DMS 273 (cell line): ENCODE results near the gene ALAS1.

Source experiments
- DNase-seq: peaks from one replicate; lab custom pipeline; 2025; ENCODE audit not compliant: unreplicated experiment; lab: John Stamatoyannopoulos, UW

Gene ALAS1

DNA sequence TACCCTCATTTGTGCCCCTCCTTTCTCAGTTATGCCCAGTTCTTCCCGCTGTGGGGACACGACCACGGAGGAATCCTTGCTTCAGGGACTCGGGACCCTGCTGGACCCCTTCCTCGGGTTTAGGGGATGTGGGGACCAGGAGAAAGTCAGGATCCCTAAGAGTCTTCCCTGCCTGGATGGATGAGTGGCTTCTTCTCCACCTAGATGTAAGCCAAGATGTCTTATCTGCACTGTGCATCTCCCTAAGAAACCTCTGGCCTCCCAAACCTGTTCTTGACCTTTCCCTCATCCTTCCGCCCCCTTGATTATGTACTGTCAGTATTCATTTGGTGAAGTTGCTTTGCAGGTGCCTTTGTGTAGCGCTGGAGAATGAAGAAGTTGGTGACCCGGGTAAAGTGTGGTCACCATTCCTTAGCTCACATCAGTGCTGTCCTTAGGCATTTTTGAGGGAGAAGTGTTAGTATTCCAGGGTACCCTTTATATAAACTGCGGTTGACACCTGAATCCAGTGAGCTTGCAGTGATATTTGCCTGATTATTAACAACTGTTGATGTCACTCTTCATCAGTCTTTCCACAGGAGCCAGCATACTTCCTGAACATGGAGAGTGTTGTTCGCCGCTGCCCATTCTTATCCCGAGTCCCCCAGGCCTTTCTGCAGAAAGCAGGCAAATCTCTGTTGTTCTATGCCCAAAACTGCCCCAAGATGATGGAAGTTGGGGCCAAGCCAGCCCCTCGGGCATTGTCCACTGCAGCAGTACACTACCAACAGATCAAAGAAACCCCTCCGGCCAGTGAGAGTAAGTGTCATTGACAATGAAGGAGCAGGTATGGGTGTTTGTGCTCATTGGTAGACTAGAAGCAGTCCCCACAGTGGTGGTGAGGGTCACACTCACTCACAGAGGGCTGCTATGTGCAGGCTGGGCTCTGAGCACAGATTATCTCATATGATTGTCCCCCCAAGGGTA lies 966 bp downstream of the ALAS1 start:
- DNase-seq, result no peak

DNA sequence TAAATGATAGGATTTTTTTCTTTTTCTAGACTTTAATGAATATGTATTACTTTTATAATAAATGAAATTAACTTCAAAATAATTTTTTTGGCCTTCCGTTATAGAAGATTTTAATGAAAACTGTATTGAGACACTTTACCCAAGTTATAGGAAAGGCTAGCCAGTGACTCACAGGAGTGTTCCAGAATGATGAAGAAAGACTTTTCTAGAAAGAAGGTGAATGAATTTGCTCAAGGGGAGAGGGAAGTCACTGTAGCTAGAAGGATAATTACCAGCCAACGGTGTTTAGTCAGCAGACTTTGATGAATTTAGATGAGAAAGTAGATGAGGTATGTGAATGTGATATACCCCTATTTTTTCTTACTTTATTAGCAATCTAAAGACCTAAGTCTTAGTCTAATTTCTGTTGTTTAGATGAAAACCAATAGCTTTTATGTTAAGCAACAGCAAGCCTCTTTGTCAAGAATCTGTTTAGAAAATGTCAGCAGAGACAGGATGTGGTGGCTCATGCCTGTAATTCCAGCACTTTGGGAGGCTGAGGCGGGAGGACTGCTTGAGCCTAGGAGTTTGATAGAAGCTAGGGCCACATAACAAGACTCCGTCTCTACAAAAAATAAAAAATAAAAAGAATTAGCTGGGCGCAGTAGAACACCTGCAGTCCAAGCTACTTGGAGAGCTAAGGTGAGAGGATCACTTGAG lies 3.2 kb downstream of the ALAS1 start:
- no peak for DNase-seq

DNA sequence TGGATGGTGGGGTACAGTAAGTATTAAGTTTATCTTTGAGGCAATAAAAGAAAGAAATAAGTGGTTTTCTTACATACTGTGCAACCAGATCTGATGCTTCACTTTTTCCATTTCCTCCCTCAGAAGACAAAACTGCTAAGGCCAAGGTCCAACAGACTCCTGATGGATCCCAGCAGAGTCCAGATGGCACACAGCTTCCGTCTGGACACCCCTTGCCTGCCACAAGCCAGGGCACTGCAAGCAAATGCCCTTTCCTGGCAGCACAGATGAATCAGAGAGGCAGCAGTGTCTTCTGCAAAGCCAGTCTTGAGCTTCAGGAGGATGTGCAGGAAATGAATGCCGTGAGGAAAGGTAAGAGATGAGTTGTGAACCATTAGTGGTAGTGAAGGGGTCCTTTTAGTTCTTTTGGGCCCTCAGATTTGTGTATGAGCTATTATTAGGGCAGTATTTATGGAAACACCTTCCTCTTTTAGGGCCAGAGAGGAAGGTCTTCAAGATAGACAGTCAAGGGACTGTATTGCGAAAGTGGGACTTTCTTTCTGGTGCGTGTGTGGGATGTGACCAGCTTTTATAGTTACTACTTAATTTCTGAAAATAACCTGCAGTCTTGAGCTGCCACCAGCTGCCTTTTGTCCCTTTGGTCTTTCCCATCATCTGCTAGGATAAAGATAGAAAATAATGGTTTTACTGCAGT lies 4.6 kb downstream of the ALAS1 start:
- DNase-seq, result no peak

DNA sequence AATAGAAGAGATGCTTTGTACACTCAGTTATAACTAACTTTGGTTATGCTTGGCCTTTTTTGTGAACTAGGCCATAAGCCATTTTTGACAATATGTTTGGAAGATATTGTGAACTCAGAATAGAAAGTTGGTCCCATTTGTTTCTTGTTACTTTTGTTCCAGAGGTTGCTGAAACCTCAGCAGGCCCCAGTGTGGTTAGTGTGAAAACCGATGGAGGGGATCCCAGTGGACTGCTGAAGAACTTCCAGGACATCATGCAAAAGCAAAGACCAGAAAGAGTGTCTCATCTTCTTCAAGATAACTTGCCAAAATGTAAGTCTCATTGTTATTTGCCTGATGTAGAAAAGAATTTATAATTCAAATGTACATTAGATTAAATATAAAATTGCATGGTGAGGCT lies 5.7 kb downstream of the ALAS1 start:
- no peak for DNase-seq

DNA sequence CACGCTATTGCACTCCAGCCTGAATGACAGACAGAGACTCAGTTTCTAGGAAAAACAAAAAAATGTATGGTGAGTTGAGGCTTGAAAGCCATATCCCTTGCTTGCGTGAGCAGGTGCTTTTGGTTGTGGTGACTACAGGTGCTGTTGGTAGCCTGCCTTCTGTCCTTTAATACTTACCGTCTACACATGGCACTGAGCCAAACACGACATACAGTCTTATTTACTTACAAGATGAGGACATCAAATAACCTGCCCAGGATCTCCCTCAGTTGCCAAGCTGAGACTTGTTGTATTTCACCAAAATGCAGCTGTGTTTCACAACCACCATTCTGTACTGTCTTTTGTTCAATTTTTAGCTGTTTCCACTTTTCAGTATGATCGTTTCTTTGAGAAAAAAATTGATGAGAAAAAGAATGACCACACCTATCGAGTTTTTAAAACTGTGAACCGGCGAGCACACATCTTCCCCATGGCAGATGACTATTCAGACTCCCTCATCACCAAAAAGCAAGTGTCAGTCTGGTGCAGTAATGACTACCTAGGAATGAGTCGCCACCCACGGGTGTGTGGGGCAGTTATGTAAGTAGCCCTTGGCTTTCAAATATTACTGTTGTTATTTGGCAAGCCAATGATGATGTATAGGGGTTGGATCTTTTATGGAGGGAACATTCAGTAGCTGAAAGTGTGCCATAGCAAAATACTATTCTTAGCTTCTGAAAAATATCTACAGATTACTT lies 6.5 kb downstream of the ALAS1 start:
- DNase-seq, result peak; percentile 24

DNA sequence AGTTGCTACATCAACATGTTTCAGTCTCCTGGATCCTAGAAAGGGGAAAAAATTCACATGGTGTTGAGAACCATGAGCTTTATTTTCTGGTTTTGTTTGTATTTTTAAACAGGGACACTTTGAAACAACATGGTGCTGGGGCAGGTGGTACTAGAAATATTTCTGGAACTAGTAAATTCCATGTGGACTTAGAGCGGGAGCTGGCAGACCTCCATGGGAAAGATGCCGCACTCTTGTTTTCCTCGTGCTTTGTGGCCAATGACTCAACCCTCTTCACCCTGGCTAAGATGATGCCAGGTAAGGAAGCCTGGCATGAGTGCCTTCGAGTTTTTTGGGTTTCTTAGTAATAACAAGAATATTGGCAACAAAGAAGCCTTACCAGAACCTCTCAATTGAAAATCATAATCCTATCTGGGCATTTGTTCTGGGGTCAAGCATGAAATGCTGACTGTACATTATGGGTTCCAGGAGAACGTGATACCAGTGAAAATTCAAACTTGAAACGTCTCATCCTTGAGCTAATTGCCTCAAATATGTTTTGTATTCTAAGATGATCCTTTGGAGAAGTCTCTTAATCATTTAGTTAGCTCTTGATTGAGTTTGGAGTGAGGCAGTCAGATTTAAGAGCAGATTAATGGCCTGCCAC lies 7.9 kb downstream of the ALAS1 start:
- DNase-seq, result no peak

DNA sequence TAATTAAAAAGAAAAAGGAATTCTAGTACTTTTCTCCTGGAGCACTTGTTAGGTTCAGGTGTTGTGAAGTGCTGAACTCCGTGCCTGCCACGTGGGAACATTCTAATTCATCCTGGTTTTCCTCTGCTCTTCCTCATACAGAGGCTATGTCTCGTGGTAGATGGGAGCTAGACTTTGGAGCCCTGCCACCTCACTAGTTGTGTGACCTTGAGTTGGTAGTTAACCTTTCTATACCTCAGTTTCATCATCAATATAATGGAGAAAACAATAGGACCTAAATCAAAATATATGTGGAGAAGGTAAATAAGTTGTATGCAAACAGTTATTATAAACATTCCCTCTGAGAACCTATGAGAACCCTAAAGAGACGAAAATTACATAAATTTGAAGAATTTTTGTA lies 10.6 kb downstream of the ALAS1 start:
- no peak for DNase-seq

DNA sequence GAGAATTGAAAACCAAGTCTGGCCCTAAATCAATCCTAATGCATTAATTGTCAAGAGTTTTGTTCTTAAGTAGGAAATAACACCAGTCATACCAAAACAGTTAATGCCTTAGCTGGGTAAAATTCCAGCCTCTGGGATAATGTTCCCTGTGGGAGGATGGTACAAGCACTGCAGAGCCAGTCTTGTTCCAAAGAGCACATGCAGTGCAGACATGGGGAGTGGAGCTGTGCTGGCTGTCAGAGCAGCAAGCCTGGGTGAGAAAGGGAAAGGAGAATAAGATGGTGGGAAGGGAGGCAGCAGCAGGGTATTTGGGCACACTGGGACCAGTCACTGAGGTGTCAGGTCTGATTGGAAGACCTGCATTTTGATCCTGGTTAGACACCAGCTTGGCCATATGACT lies 12.1 kb downstream of the ALAS1 start:
- DNase-seq, result no peak

DNA sequence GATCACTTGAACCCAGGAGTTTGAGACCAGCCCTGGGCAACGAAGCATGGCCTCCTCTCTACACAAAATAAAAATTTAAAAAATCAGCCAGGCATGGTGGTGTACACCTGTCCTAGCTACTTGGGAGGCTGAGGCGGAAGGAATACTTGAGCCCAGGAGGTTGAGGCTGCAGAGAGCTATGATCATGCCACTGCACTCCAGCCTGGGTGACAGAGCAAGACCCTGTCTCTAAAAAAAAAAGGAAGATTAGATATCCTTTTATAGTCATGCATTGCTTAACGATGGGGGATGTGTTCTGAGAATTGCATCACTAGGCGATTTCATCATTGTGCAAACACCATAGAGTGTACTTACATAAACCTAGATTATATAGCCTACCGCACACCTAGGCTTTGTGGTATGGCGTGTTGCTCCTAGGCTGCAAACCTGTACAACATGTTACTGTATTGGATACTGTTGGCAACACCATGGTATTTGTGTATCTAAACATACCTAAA lies 12.6 kb downstream of the ALAS1 start:
- no peak for DNase-seq

DNA sequence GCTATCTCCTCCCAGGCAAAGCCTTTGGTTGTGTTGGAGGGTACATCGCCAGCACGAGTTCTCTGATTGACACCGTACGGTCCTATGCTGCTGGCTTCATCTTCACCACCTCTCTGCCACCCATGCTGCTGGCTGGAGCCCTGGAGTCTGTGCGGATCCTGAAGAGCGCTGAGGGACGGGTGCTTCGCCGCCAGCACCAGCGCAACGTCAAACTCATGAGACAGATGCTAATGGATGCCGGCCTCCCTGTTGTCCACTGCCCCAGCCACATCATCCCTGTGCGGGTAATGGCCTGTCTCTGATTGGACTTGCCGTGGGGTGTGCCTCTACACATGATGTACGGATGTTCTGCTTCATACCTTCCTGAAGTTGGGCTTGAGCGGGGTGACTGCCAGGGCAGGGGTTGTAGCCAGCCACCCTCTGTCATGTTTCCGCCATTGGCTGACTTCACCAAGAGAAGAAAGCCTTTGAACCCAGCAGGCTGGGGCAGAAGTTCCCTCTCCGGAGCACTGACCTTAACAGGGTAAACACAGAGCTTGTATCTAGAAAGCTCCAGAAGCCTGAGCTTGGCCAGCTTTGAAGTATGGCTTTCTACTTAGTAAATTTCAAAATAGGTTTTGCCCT lies 13.4 kb downstream of the ALAS1 start:
- DNase-seq, result no peak

DNA sequence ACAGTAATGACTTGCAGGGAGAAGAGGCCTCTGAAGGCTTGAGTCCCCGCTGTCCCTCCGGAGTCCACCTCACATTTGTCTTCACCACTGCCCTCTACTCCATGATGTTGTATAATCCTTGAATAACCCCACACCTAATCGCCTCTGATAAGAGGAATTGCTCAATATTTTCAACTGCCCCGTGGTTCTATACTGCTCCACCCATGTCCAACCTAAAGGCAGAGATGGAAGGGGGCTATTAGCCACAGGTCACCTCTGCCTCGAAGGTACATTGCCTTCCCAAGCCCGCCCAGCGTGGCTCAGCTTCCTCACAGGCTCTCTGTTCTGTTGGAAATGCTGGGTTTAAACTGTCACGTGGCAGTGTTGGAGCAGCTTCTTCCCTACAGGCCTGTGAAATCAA lies 15.0 kb downstream of the ALAS1 start:
- DNase-seq, result no peak

DNA sequence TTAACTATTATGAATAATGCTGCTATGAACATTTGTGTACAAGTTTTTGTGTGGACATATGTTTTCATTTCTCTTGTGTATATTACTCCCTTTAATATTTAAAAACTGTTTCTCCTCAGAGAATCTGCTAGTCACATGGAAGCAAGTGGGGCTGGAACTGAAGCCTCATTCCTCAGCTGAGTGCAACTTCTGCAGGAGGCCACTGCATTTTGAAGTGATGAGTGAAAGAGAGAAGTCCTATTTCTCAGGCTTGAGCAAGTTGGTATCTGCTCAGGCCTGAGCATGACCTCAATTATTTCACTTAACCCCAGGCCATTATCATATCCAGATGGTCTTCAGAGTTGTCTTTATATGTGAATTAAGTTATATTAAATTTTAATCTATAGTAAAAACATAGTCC lies 15.9 kb downstream of the ALAS1 start:
- no peak for DNase-seq

DNA sequence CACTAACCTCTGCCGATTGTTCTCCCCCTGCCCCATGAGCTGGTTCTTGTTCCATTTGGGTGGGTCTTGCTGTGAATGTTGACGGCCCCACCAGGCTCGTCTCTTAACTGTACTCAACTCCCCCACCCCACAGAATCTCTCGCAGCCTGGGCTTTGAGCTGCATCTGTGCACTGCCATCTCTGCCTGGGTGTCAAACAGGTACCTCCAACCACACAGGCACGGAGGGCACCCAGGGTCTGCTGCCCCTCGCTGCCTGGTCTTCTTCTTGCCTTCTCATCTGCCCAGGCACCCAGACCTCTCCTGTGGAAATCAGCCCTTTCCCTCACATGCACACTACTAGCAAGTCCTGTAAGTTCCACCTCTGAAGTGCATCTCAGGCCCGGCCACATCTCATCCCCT lies 17.4 kb downstream of the ALAS1 start:
- DNase-seq, result no peak

DNA sequence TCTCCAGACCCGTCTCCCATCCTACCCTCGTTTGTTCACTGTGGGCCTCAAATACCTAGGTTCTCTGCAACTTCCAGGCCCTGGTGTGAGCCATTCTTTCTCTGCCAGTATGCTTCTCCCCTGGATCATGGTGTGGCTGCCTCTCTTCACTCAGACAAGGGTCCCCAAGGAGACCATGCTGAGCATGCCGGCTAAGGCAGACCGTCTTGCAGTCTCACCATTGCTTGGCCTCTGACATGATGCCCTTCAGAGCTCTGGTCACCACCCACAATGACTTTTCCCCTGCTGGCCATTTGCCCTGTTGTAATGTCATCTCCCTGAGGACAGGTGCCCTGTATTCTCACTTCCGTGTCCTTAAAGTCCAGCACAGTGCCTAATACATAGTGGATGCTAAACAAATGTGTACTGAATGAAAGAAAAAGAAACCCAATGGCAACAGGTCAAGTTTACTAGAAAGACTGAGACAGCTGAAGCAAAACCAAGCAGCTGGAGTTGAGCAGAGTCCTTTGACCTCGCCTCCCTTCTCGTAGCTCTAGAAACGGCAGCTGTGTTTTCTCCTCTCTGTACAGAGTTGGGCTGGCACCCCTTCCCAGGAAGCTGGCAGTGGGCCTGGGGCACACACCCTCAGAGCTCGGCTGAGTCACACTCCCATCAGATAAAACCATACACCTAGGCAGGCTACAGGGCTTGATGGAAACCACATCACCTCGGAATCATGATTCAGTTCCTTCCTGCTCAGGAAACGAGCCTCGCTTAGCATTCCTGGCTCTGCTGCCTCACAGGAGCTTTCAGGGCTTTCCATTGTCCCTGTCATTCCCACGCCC lies 18.8 kb downstream of the ALAS1 start:
- DNase-seq, result peak; percentile 58

DNA sequence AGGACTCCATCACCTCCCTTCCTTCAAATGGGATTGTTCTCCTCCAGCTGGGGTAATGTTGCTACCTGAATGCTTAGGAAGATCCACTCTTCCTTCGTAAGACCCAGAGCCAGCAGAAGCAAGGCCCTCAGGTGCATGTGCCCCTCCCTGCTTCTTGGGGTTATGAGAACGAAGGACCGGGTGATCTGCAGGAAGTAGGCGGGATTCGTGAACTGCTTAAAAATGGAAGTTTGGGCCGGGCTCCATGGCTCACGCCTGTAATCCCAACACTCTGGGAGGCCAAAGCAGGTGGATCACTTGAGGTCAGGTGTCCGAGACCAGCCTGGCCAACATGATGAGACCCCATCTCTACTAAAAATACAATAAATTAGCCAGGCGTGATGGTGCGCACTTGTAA lies 19.4 kb downstream of the ALAS1 start:
- no peak for DNase-seq

DNA sequence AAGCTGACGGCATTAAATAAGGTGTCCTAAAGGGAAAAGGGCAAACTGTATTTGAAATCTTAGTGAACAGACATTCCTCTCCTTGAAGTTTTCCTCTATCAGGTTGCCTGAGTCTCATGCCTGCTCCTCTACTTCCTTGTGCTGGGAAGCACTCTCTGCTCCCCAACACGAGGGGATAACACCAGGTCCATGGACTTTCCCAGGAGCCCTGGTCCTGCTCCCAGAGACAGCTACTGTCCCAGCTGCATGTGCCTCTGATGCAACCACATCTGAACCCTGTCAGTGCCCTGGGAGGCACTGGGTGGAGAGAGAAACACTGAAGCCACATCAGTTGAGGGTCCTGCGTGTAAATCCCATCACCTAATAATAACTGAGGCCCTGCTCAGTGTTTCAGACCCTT lies 20.1 kb downstream of the ALAS1 start:
- DNase-seq, result no peak

DNA sequence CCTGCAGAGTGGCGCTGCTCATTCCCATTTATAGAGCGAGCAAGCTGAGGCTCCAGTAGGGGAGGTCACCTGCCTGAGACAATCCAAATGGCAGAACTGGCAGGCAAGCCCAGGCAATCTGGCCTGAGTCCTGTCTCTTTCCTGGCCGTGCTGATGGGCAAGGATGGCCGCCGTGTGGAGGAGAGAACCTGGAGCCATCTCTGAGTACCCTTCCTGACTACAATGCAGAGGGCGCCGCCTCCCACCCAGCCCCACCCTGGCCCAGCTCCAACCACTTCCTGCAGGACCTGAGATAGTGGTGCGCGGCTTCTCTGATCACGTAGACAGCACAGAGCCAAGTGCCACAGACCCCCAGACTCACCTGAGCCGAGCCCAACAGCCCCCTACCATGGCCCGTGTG lies 20.5 kb downstream of the ALAS1 start:
- DNase-seq, result no peak

DNA sequence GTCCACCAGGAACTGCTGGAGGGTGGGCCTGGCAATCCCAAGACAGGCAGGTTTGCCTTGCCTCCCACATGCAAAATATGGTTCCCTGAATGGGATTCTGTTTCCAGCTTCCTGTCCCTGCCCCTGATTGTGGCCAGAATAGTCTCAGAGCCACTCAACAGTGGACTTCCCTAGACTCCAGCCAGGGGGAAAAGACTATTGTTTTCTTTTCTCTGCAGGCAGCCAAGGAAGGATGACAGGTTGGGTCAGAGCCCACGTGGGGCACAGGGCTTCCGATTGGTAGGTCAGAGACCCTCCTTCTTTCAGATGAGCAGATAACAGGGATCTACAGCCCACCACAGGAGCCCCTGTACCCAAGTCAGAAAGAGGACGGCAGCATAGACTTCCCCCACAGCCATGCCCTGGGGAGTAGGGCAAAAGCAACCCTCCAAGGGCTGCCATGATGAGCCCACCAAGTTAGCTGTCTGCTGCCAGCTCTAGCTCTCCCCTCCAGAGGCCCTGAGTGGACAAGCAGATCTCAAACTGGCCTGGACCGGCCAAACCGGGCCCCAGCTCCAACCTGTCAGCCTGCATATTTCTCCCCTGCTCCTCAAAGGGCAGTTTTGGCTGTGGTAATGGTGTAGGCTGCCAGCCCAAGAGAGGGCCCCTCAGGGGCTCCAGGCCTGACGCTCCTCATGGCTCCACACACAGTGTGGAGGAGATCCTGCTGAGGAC lies 21.1 kb downstream of the ALAS1 start:
- no peak for DNase-seq
